Peyer's patch (tissue), 4 donors: ENCODE results near the gene EXOC3.

ENCODE experiments used
- POLR2A ChIP-seq, 2 donors: fragments of 450-650 bp; IDR thresholded peaks; one replicate each; pipeline ENCODE4 v1.5.1; 2017; ENCODE audit warnings: antibody characterized with exemption in 2 of 2, mild to moderate bottlenecking in 2 of 2, moderate library complexity in 2 of 2
- TF ChIP-seq, protein P1 (sequence below), 6 experiments: fragments of 450-650 bp in 4 of 6; fragments of 200-600 bp in 2 of 6; sonication (generic) in 1 of 6; IDR thresholded peaks; one replicate each; pipeline ENCODE4 v1.5.1; 2017 to 2019; ENCODE audit warnings: antibody characterized with exemption in 6 of 6, mild to moderate bottlenecking in 3 of 6, moderate library complexity in 1 of 6

DNA sequence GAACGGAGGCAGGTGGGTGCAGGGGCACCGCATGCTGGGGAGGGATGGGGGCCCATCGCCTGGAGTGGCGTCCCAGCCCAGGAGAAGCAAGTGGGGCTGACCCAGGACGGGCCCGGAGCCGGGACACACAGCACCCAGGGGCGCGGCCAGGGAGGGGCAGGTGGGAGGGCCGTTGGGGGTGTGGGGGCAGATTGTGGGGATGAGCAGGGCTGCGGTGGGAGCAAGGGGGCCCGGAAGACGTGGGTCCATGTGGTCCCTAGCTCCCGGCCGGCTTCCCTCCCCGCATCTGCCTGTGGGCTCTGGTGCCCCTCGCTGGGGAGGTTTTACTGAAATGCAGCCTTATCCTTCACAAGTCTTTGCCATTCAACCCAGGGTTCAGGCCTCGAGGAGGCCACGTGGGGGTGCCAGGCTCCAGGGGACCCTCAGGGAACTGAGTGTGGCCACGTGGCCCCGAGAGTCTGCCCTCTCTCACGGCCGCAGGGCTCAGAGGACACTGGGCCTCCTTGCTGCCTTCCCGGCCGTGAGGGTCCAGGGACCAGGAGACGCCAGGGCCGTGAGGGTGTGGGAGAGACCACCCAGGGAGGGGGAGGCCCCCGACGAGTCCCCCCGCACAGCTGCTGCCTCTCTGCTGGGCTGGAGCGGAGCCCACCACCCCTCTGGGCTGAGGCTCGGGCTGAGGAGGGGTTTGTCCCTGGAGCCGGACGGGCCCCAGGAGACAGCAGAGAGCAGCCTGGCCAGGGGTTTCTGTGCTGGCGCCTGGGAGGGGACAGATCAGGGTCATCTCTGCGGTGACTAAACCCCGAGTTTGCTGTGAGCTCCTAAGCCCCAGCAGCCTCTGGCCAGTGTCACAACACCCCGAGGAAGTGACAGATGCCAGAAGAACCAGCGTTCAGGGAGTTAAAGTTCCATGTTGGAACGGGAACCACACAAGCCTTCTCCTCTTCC is 46.0 kb downstream of the EXOC3 start:
- TF ChIP-seq, protein P1, sequence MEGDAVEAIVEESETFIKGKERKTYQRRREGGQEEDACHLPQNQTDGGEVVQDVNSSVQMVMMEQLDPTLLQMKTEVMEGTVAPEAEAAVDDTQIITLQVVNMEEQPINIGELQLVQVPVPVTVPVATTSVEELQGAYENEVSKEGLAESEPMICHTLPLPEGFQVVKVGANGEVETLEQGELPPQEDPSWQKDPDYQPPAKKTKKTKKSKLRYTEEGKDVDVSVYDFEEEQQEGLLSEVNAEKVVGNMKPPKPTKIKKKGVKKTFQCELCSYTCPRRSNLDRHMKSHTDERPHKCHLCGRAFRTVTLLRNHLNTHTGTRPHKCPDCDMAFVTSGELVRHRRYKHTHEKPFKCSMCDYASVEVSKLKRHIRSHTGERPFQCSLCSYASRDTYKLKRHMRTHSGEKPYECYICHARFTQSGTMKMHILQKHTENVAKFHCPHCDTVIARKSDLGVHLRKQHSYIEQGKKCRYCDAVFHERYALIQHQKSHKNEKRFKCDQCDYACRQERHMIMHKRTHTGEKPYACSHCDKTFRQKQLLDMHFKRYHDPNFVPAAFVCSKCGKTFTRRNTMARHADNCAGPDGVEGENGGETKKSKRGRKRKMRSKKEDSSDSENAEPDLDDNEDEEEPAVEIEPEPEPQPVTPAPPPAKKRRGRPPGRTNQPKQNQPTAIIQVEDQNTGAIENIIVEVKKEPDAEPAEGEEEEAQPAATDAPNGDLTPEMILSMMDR (IDR thresholded peaks at IDR 0.05): no peak
- TF ChIP-seq POLR2A (IDR thresholded peaks at IDR 0.05): no peak
